MM.1S (cell line): Measurements from ENCODE around the gene NPY4R2.
"Not testable (repeated sequence)": the region's sequence is repeated elsewhere in the genome, so short reads cannot be mapped to it uniquely, and the experiment has no call there.

Source experiments
- DNase-seq: peaks from one replicate; pipeline ENCODE4 v3.0.0-alpha.2; 2015
- H2AFZ ChIP-seq: fragments of 300-600 bp; sonication (generic); 2 replicates; pipeline ENCODE4 v1.6.0; 2016; ENCODE audit warnings: antibody characterized with exemption, low read length
- H3F3A ChIP-seq: fragments of 300-600 bp; sonication (generic); 2 replicates; pipeline ENCODE4 v1.6.1; 2016; ENCODE audit warnings: mild to moderate bottlenecking, antibody characterized with exemption, low read length, moderate library complexity, mixed read lengths; ENCODE audit not compliant: insufficient read depth
- H3K27ac ChIP-seq: fragments of 300-600 bp; sonication (generic); 2 replicates; pipeline ENCODE4 v1.5.1; 2016; ENCODE audit warnings: mild to moderate bottlenecking, low read length
- H3K27me3 ChIP-seq: fragments of 300-600 bp; sonication (generic); replicated peaks from 2 replicates; pipeline ENCODE4 v1.6.0; 2016; ENCODE audit warnings: low read length; ENCODE audit not compliant: insufficient read depth
- H3K36me3 ChIP-seq: fragments of 300-600 bp; sonication (generic); replicated peaks from 2 replicates; pipeline ENCODE4 v1.6.1; 2016; ENCODE audit warnings: mild to moderate bottlenecking, low read length, mixed read lengths; ENCODE audit not compliant: insufficient read depth
- H3K4me1 ChIP-seq: fragments of 300-600 bp; sonication (generic); 2 replicates; pipeline ENCODE4 v1.6.1; 2016; ENCODE audit warnings: low read length, mixed read lengths
- H3K4me2 ChIP-seq: fragments of 300-600 bp; sonication (generic); 2 replicates; pipeline ENCODE4 v1.6.0; 2016; ENCODE audit warnings: low read depth, low read length
- H3K4me3 ChIP-seq: fragments of 300-600 bp; sonication (generic); 2 replicates; pipeline ENCODE4 v1.5.1; 2016; ENCODE audit warnings: low read length, mixed read lengths
- H3K79me2 ChIP-seq: fragments of 300-600 bp; sonication (generic); 2 replicates; pipeline ENCODE4 v1.6.1; 2016; ENCODE audit warnings: mixed run types, low read length, mixed read lengths
- H3K9ac ChIP-seq: fragments of 300-600 bp; sonication (generic); 2 replicates; pipeline ENCODE4 v1.6.1; 2016; ENCODE audit warnings: low read length, mixed read lengths
- H3K9me2 ChIP-seq: fragments of 300-600 bp; sonication (generic); replicated peaks from 2 replicates; pipeline ENCODE4 v1.6.1; 2016; ENCODE audit warnings: mild to moderate bottlenecking, low read length, mixed read lengths; ENCODE audit not compliant: insufficient read depth
- H3K9me3 ChIP-seq: fragments of 300-600 bp; sonication (generic); replicated peaks from 2 replicates; pipeline ENCODE4 v1.6.1; 2016; ENCODE audit warnings: mild to moderate bottlenecking, low read length, mixed read lengths; ENCODE audit not compliant: insufficient read depth
- H4K20me1 ChIP-seq: fragments of 300-600 bp; sonication (generic); 2 replicates; pipeline ENCODE4 v1.6.1; 2016; ENCODE audit warnings: mild to moderate bottlenecking, low read length, moderate library complexity, mixed read lengths; ENCODE audit not compliant: insufficient read depth

The NPY4R2 gene

GRCh38 chr10:47920610-47921009 lies 2.1 kb downstream of the NPY4R2 start:
- H3K79me2 ChIP-seq, H3K36me3 ChIP-seq: not testable (repeated sequence)

GRCh38 chr10:47922503-47922902 lies 4.0 kb downstream of the NPY4R2 start:
- not testable (repeated sequence) for H3F3A ChIP-seq, H3K4me1 ChIP-seq, H3K4me3 ChIP-seq, H4K20me1 ChIP-seq, H3K9me2 ChIP-seq, H3K27me3 ChIP-seq, H3K27ac ChIP-seq, H3K36me3 ChIP-seq, H3K9ac ChIP-seq, H3K79me2 ChIP-seq, DNase-seq, H3K4me2 ChIP-seq, H3K9me3 ChIP-seq, H2AFZ ChIP-seq

More at GRCh38 chr10:47920610-47921009, 2.1 kb downstream of the NPY4R2 start:
- not testable (repeated sequence) for H4K20me1 ChIP-seq, H3K4me2 ChIP-seq, H3F3A ChIP-seq, H2AFZ ChIP-seq, H3K9ac ChIP-seq, H3K27ac ChIP-seq, DNase-seq, H3K9me3 ChIP-seq, H3K4me3 ChIP-seq, H3K9me2 ChIP-seq, H3K27me3 ChIP-seq, H3K4me1 ChIP-seq

- not testable (repeated sequence) for H3K9me2 ChIP-seq
Measured at GRCh38 chr10:47924628-47925027, 6.2 kb downstream of the NPY4R2 start.

GRCh38 chr10:47927147-47927916 lies 8.9 kb downstream of the NPY4R2 start:
- H3K79me2 ChIP-seq, H3F3A ChIP-seq, H2AFZ ChIP-seq, H3K9me2 ChIP-seq, H3K9me3 ChIP-seq, H3K4me1 ChIP-seq, H3K4me2 ChIP-seq, H3K4me3 ChIP-seq, H3K27me3 ChIP-seq, DNase-seq, H3K9ac ChIP-seq, H3K27ac ChIP-seq, H4K20me1 ChIP-seq, H3K36me3 ChIP-seq: not testable (repeated sequence)

More at GRCh38 chr10:47924628-47925027, 6.2 kb downstream of the NPY4R2 start:
- H4K20me1 ChIP-seq, H3K4me3 ChIP-seq, H3K79me2 ChIP-seq, H3K9me3 ChIP-seq, H3K4me1 ChIP-seq, H2AFZ ChIP-seq, H3K36me3 ChIP-seq, DNase-seq, H3K27me3 ChIP-seq, H3K4me2 ChIP-seq, H3K9ac ChIP-seq, H3K27ac ChIP-seq, H3F3A ChIP-seq: not testable (repeated sequence)

- not testable (repeated sequence) for H4K20me1 ChIP-seq, H3K9me2 ChIP-seq, H3K4me1 ChIP-seq, H3K9ac ChIP-seq, H3K9me3 ChIP-seq, DNase-seq, H3K27me3 ChIP-seq, H3K4me3 ChIP-seq, H2AFZ ChIP-seq, H3K36me3 ChIP-seq, H3K79me2 ChIP-seq, H3K4me2 ChIP-seq, H3K27ac ChIP-seq, H3F3A ChIP-seq
Measured at GRCh38 chr10:47928225-47928624, 9.8 kb downstream of the NPY4R2 start.

GRCh38 chr10:47932824-47933223 lies 14.4 kb downstream of the NPY4R2 start:
- not testable (repeated sequence) for H3K36me3 ChIP-seq, H4K20me1 ChIP-seq, H3K4me2 ChIP-seq, H3K27me3 ChIP-seq, H3K9me3 ChIP-seq, DNase-seq, H3K79me2 ChIP-seq, H3K4me1 ChIP-seq, H3F3A ChIP-seq, H3K9ac ChIP-seq, H3K9me2 ChIP-seq, H2AFZ ChIP-seq, H3K4me3 ChIP-seq, H3K27ac ChIP-seq

GRCh38 chr10:47933462-47933861 lies 15.0 kb downstream of the NPY4R2 start:
- H3K79me2 ChIP-seq, H3K27ac ChIP-seq, H3K9me2 ChIP-seq, H3K36me3 ChIP-seq, H3K4me2 ChIP-seq, H3K9me3 ChIP-seq, H4K20me1 ChIP-seq, H3K4me1 ChIP-seq, H3K27me3 ChIP-seq, H3K9ac ChIP-seq, DNase-seq, H3K4me3 ChIP-seq, H2AFZ ChIP-seq, H3F3A ChIP-seq: not testable (repeated sequence)

GRCh38 chr10:47936772-47937228 lies 18.3 kb downstream of the NPY4R2 start:
- not testable (repeated sequence) for H3K79me2 ChIP-seq, H3K27ac ChIP-seq, H3K9me3 ChIP-seq, H3K36me3 ChIP-seq, H3F3A ChIP-seq, H3K4me3 ChIP-seq, DNase-seq, H3K4me2 ChIP-seq, H3K4me1 ChIP-seq, H4K20me1 ChIP-seq, H2AFZ ChIP-seq, H3K27me3 ChIP-seq, H3K9ac ChIP-seq, H3K9me2 ChIP-seq
